Measurements from ENCODE around the gene DGCR8. TPM values are rescaled to one million over a fixed set of nuclear protein-coding genes. Genes with fewer than 3 reads are reported as not detected.

Gene DGCR8
- total RNA-seq, 1 experiment from 2014 or later: 53.1 TPM

DNA sequence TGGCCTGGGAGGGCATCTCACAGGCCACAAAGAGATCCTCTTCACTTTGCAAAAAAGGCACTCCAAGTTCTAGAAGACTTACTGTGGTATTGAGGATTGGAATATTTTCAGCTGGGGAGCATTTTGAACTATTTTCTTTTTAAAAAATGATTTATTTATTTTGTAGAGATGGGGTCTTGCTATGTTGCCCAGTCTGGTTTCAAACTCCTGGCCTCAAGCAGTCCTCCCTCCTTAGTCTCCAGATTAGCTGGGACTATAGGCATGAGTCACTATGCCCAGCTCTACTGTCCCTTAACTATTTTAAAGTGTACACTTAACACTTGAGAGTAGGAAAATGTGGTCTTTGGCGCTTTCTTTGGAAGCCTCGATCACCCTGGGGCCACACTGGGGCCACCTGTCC, 24.9 kb upstream of the DGCR8 start:
- TF ChIP-seq, protein P1, sequence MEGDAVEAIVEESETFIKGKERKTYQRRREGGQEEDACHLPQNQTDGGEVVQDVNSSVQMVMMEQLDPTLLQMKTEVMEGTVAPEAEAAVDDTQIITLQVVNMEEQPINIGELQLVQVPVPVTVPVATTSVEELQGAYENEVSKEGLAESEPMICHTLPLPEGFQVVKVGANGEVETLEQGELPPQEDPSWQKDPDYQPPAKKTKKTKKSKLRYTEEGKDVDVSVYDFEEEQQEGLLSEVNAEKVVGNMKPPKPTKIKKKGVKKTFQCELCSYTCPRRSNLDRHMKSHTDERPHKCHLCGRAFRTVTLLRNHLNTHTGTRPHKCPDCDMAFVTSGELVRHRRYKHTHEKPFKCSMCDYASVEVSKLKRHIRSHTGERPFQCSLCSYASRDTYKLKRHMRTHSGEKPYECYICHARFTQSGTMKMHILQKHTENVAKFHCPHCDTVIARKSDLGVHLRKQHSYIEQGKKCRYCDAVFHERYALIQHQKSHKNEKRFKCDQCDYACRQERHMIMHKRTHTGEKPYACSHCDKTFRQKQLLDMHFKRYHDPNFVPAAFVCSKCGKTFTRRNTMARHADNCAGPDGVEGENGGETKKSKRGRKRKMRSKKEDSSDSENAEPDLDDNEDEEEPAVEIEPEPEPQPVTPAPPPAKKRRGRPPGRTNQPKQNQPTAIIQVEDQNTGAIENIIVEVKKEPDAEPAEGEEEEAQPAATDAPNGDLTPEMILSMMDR (IDR thresholded peaks at IDR 0.05; ENCODE audit: insufficient read depth in 1 of 2, low read depth in 1 of 2, low read length in 1 of 2, severe bottlenecking in 1 of 2, unreplicated experiment in 1 of 2): no peak
- no peaks in the 10 kb centered on the region for H3K9me3 ChIP-seq
- no TSS peak for BruUV-seq (replicated peaks)
- POLR2A ChIA-PET: no interaction called here
- no peaks in the 10 kb centered on the region for H3K27me3 Mint-ChIP-seq (ENCODE audit: insufficient read depth, unreplicated experiment)
- no peaks in the 10 kb centered on the region for H3K9me3 Mint-ChIP-seq (ENCODE audit: unreplicated experiment)
- peaks cover 7% of the 10 kb centered on the region for H3K36me3 Mint-ChIP-seq (ENCODE audit: insufficient read depth, unreplicated experiment)
- no peaks in the 10 kb centered on the region for H3K27me3 ChIP-seq (replicated peaks; ENCODE audit: control insufficient read depth, insufficient read depth, low read length)
- H3K4me1 Mint-ChIP-seq (ENCODE audit: low read depth, unreplicated experiment): no peaks in the 10 kb centered on the region
- no peak overlapping the region for H3K4me3 ChIP-seq (ENCODE audit: low read depth, low read length)
- no peak overlapping the region for H3K4me3 Mint-ChIP-seq (ENCODE audit: unreplicated experiment)
- intact Hi-C loops (cut with micrococcal nuclease; ENCODE audit: unreplicated experiment): no loop called here
- DNase-seq: no peak
- no peaks in the 10 kb centered on the region for H3K36me3 ChIP-seq (ENCODE audit: control insufficient read depth, insufficient read depth, low read length)
- no peaks in the 10 kb centered on the region for H3K4me1 ChIP-seq
- CTCF ChIA-PET: no interaction called here
- no peak overlapping the region for H3K27ac Mint-ChIP-seq (ENCODE audit: unreplicated experiment)

DNA sequence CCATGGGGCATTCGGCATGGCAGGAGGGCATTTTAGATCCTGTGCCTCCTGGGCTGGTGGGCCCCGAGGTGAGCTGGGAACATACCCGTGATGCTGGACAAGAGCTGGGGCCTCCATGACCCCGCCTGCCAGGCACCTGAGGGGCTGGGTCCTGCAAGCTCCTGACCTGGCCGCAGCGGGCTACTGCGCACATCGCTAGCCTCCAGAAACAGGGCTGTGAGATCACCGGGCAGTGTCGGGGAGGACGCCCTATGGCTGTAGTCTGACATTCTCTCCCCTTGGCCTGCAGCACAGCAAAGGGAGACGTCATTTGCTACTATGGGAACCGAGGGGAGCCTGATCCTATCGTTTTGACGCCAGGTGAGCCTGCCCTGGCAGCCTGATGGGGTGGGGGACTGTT, 24.4 kb upstream of the DGCR8 start:
- intact Hi-C loops (cut with micrococcal nuclease; ENCODE audit: unreplicated experiment): no loop called here
- no peaks in the 10 kb centered on the region for H3K9me3 Mint-ChIP-seq (ENCODE audit: unreplicated experiment)
- no peak overlapping the region for H3K27ac Mint-ChIP-seq (ENCODE audit: unreplicated experiment)
- peaks cover 7% of the 10 kb centered on the region for H3K36me3 Mint-ChIP-seq (ENCODE audit: insufficient read depth, unreplicated experiment)
- Histone ChIP-seq H3K4me1 (no peaks in the 10 kb centered on the region), H3K27me3 (replicated peaks; ENCODE audit: control insufficient read depth, insufficient read depth, low read length) (no peaks in the 10 kb centered on the region), H3K36me3 (ENCODE audit: control insufficient read depth, insufficient read depth, low read length) (no peaks in the 10 kb centered on the region), H3K9me3 (no peaks in the 10 kb centered on the region), H3K4me3 (ENCODE audit: low read depth, low read length) (no peak overlapping the region)
- BruUV-seq (replicated peaks): no TSS peak
- TF ChIP-seq, protein P1 (IDR thresholded peaks at IDR 0.05; ENCODE audit: insufficient read depth in 1 of 2, low read depth in 1 of 2, low read length in 1 of 2, severe bottlenecking in 1 of 2, unreplicated experiment in 1 of 2): no peak
- no peak for DNase-seq
- ChIA-PET CTCF (no interaction called here), POLR2A (no interaction called here)
- no peaks in the 10 kb centered on the region for H3K27me3 Mint-ChIP-seq (ENCODE audit: insufficient read depth, unreplicated experiment)
- H3K4me3 Mint-ChIP-seq (ENCODE audit: unreplicated experiment): no peak overlapping the region
- H3K4me1 Mint-ChIP-seq (ENCODE audit: low read depth, unreplicated experiment): no peaks in the 10 kb centered on the region

DNA sequence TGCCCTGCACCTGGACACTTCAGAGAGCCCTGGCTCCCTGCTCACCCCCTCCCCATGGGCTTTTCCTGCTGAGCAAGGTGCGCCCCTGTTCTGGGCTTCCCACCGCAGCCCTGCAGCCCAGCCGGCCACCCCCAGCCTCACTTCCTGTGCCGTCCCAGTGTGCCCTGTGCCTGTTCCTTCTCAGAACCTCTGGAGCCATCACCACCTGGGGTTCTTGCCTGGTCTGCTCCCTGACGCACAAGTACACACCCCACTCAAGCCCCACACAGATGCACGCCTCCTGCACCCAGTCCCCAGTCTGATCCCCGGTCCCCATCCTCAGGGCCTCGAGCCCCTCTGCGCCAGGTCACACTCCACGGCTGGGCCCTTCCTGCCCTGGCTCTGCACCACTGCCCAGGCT, 23.9 kb upstream of the DGCR8 start:
- Histone ChIP-seq H3K27me3 (replicated peaks; ENCODE audit: control insufficient read depth, insufficient read depth, low read length) (no peaks in the 10 kb centered on the region), H3K36me3 (ENCODE audit: control insufficient read depth, insufficient read depth, low read length) (no peaks in the 10 kb centered on the region), H3K9me3 (no peaks in the 10 kb centered on the region), H3K4me1 (no peaks in the 10 kb centered on the region), H3K4me3 (ENCODE audit: low read depth, low read length) (no peak overlapping the region)
- intact Hi-C loops (cut with micrococcal nuclease; ENCODE audit: unreplicated experiment): no loop called here
- BruUV-seq (replicated peaks): no TSS peak
- H3K4me1 Mint-ChIP-seq (ENCODE audit: low read depth, unreplicated experiment): no peaks in the 10 kb centered on the region
- DNase-seq: no peak
- no peaks in the 10 kb centered on the region for H3K27me3 Mint-ChIP-seq (ENCODE audit: insufficient read depth, unreplicated experiment)
- POLR2A ChIA-PET: no interaction called here
- no peak overlapping the region for H3K4me3 Mint-ChIP-seq (ENCODE audit: unreplicated experiment)
- no peak overlapping the region for H3K27ac Mint-ChIP-seq (ENCODE audit: unreplicated experiment)
- H3K36me3 Mint-ChIP-seq (ENCODE audit: insufficient read depth, unreplicated experiment): peaks cover 7% of the 10 kb centered on the region
- CTCF ChIA-PET: no interaction called here
- TF ChIP-seq, protein P1 (IDR thresholded peaks at IDR 0.05; ENCODE audit: insufficient read depth in 1 of 2, low read depth in 1 of 2, low read length in 1 of 2, severe bottlenecking in 1 of 2, unreplicated experiment in 1 of 2): no peak
- no peaks in the 10 kb centered on the region for H3K9me3 Mint-ChIP-seq (ENCODE audit: unreplicated experiment)

Data from Caco-2 (cell line).